ENCODE data around the gene PDE4A. TPM values are rescaled to one million over a fixed set of nuclear protein-coding genes. Genes with fewer than 3 reads are reported as not detected.

The PDE4A gene
- total and polyA plus RNA-seq, 10 of the 15 experiments (the other 5 are each of a cell fraction or from before 2014, with no cell fraction given), result 0.24 to 13.3 (median 4.9) TPM

- TF ChIP-seq RAD21 (IDR thresholded peaks at IDR 0.05; ENCODE audit: insufficient read depth, low read depth, low read length) (no peak), ZNF622 (IDR thresholded peaks at IDR 0.05) (no peak), RCOR1 (conservative IDR thresholded peaks at IDR 0.05; ENCODE audit: low read depth, low read length) (peak; percentile 83; the same call in 1 of the 2 replicates), MXI1 (IDR thresholded peaks at IDR 0.05; ENCODE audit: low read depth, low read length) (0 out of 2 replicates have a peak, but pooled peaks have one; percentile 11), EED (IDR thresholded peaks at IDR 0.05; ENCODE audit: low read depth) (peak; percentile 91), CEBPB (IDR thresholded peaks at IDR 0.05; ENCODE audit: borderline replicate concordance in 1 of 2, low read depth in 2 of 2, low read length in 2 of 2) (no peak), IRF5 (IDR thresholded peaks at IDR 0.05; ENCODE audit: borderline replicate concordance) (peak; percentile 82), NR2C2 (IDR thresholded peaks at IDR 0.05; ENCODE audit: borderline replicate concordance, control insufficient read depth, insufficient read length, low read depth) (no peak), CREB1 (IDR thresholded peaks at IDR 0.05; ENCODE audit: low read depth) (0 out of 2 replicates have a peak, but pooled peaks have one; percentile 44), NRF1 (conservative IDR thresholded peaks at IDR 0.05; ENCODE audit: low read depth, low read length) (no peak), IKZF1 (conservative IDR thresholded peaks at IDR 0.05) (peak; percentile 89), NBN (IDR thresholded peaks at IDR 0.05) (peak; percentile 42), STAT1 (conservative IDR thresholded peaks at IDR 0.05) (no peak), RELA (IDR thresholded peaks at IDR 0.05; ENCODE audit: borderline replicate concordance, partially characterized antibody) (peak; percentile 52), MTA2 (IDR thresholded peaks at IDR 0.05; ENCODE audit: low read depth) (peak; percentile 73), CBFB (IDR thresholded peaks at IDR 0.05; ENCODE audit: low read depth) (peak; percentile 76; the same call in 1 of the 2 replicates), CREM (IDR thresholded peaks at IDR 0.05; ENCODE audit: low read depth) (no peak; the same call in 1 of the 2 replicates), ZNF217 (IDR thresholded peaks at IDR 0.05) (peak; percentile 97), KDM1A (IDR thresholded peaks at IDR 0.05; ENCODE audit: borderline replicate concordance) (peak; percentile 77; the same call in 1 of the 2 replicates), RUNX3 (IDR thresholded peaks at IDR 0.05; ENCODE audit: low read length) (peak; percentile 91), DPF2 (IDR thresholded peaks at IDR 0.05) (peak; percentile 52; the same call in 1 of the 2 replicates), GATAD2B (conservative IDR thresholded peaks at IDR 0.05; ENCODE audit: low read depth) (peak; percentile 44), TCF12 (IDR thresholded peaks at IDR 0.05; ENCODE audit: low read depth, low read length) (no peak), ZNF687 (IDR thresholded peaks at IDR 0.05) (no peak)
Measured at GRCh38 chr19:10431254-10431942, 11.1 kb downstream of the PDE4A start (continued).

All from GM12878 (cell line).